H4 (cell line): ENCODE measurements around the gene H2AZ2. TPM values are rescaled to one million over a fixed set of nuclear protein-coding genes. Genes with fewer than 3 reads are reported as not detected.
A peak's percentile ranks its signal among the peaks of the same experiment; 100 is the strongest.
"Not testable (repeated sequence)": the region's sequence is repeated elsewhere in the genome, so short reads cannot be mapped to it uniquely, and the experiment has no call there.

Experiments used
- DNase-seq: peaks from one replicate; pipeline ENCODE4 v3.0.0-alpha.2; 2015; ENCODE audit warnings: low spot score
- total RNA-seq: library from RNA; depleted of rRNA; stranded (reverse); fragments of >200 nt; shearing (Covaris generic); gene quantifications from 2 replicates; pipeline ENCODE4 v1.2.3, GENCODE V29; 2014; rRNA removed

The H2AZ2 gene
- total RNA-seq, result 875 and 937 TPM in 2 replicates

- DNase-seq, result peak; percentile 100
Measured at GRCh38 chr7:44847920-44848634, at the start of gene H2AZ2. Gene H2AZ2 (minus strand): TSS chr7:44848087. CDS start chr7:44847971, 116 bp downstream.

DNA sequence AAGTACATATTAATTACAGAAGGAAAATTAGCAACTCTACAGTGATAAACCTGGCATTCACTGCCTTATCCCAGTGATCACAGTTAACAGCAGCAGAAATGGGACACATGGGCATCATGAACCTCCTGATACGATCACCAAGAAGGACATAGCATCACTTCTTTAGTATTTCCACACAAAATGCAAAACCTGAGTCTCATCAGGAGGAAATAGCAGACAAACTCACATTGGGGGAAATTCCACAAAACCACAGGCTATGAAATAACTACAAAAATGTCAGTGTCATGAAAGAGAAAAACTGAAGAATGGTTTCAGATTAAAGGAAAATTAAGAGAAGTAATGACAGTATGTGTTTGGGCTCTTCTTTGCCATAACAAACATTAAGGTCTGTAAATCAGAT lies 49.4 kb upstream of the H2AZ2 start:
- DNase-seq, result no peak

GRCh38 chr7:44894888-44895580 lies 47.1 kb upstream of the H2AZ2 start:
- no peak for DNase-seq

DNA sequence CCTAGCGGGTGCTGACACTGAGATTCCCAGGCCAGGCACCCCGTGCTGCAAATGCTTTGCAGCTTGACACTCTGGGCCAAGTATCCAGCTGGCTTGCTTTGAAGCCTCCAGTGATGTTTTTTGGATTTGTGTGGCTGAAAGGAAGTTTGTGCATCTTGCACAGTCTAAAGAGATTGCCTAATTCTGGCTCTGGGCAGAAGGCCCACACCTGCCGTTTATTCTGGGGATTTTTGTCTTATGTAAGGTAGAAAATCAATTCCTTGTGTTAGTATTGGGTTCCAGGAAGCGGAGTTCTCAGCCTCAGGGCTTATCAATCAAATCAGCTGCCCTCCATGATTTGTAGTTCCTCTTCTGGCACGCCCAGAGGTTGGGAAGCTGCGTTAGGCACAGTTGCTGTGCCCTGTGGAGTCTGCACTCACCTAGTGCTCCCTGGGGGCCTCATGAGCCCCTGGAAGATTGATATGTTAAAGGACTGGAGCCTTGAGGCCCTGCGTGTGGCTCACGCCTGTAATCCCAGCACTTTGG lies 45.9 kb upstream of the H2AZ2 start:
- DNase-seq, result no peak

DNA sequence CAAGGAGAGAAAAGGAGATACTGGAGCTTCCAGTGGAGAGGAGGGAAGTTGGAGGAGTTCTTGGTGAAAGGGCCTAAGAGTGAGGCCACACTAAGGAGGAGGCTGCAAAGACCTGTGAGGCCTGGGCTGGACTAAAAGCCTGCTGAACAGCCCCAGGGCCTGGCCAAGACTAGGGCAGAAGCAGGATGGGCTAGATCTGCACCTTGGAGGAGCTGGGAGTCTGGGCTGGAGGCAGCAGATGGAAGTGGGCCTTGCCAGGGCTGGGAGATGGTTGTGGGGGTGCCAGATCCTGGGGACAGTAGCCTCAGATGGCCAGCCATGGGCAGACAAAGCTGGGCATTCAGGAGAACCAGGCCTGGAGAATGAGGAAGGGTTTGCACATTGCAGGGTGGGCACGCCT lies 43.9 kb upstream of the H2AZ2 start:
- no peak for DNase-seq

DNA sequence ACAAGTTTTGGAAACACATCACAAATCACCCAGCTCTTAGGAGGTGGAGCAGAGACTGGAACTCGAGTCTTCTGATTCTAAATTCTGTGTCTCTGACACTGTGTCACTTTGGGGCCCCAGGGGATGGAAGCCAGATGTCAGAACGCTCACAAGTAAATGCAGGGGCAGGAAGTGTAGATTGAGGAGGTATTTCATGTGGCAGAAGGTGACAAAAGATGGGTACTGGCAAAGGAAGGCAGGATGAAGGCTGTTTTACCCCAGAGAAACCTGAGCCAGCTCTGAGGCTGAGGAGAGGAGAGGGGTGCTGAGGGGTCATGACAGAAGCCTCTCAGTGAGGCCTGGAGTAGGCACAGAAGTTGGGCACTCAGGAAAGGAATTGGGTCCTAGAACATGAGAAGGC lies 43.5 kb upstream of the H2AZ2 start:
- DNase-seq, result no peak

- no peak for DNase-seq
Measured at GRCh38 chr7:44889086-44889781, 41.3 kb upstream of the H2AZ2 start.

DNA sequence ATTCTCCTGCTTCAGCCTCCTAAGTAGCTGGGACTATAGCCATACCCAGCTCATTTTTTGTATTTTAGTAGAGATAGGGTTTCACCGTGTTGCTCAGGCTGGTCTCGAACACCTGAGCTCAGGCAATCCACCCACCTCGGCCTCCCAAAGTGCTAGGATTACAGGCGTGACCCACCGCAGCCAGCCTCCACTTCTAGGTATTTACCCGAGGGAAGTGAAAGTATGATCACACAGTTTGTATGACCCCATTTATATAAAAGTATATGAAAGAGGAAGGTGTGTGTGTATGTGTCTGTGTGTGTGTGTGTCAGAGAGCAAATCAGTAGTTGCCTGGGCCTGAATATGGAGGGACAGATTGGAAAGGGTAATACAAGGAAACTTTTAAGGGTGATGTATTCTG lies 39.4 kb upstream of the H2AZ2 start:
- DNase-seq, result no peak

DNA sequence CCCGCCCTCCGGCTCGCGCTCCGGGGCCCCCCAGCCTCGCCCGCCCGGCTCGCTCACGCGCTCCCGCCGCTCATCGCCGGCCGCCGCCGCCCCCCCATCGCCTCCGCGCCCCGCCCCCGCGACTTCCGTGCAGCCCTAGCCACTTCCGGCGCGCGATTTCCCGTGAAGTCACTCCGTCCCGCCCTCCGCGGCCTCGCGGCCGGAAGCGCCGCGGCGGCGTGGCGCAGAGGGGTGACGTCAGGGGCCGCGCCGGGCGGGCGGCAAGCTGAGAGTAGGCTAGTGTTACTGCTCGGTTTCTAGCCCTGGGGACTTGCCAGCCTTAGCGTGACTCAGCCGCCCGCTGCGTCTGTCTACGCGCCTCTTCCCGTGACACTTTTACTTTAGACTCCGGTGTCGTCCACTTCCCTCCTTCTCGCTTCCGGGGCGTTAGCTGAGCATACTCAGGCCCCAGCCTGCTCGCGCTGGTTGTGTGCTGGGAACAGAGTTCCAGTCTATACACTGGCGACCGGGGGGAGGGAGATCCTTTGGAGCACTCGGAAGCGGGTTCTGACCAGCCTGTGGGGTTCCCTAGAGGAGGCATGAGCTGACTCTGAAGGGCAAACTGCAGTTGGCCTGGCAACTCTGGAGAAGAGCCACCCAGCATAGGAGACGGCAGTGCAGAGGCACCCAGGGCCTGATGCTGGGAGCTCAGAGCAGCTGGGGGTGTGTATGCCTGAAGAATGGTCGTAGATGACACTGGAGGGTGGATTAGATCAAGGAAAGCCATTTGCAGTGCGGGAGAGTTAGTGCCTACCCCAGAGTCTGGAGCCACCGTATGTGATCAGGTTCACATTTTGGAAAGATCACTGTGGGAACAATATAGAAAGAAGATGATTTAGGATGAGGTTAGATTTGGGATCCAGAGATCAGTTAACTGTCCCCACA lies 37.8 kb upstream of the H2AZ2 start, which contains the start of gene PURB:
PURB (minus strand) TSS at position 137 of the 924 bp plus-strand sequence. CDS start 182 bp downstream, outside the sequence.
- DNase-seq, result peak; percentile 100

DNA sequence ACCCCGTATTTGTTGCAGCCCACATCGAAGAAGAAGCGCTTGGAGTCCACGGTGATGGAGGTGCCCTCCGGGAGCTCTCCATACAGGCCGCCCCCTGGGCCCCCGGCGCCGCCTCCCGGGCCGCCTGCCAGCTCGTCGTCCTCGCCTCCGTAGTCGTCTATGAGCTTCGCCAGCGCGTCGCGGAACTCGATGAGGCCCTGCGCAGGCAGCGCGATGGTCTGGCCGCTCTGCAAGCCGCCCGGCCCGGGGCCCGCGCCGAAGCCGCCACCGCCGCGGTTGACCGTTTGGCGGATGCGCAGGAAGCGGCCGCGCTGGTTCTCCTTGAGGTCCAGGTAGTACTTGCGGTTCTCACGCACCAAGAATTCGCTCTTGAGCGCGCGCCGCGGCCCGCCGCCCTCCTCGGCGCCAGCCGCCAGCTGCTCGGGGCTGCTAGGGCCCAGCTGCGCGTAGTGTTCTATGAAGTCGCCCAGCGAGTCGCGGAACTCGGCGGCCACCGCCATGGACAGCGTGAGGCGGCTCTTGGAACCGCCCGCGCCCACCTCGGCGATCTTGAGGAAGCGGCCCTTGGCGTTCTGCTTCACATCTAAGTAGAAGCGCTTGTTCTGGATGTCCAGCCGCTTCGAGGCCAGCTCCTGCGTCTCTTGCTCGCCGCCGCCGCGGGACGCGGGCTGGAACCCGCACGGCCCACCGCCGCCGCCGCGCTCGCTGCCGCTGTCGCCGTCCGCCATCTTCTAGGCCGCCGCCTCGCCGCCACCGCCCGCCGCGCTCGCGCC lies 36.9 kb upstream of the H2AZ2 start:
- DNase-seq, result peak; percentile 59

GRCh38 chr7:44883961-44884620 lies 36.2 kb upstream of the H2AZ2 start:
- no peak for DNase-seq

DNA sequence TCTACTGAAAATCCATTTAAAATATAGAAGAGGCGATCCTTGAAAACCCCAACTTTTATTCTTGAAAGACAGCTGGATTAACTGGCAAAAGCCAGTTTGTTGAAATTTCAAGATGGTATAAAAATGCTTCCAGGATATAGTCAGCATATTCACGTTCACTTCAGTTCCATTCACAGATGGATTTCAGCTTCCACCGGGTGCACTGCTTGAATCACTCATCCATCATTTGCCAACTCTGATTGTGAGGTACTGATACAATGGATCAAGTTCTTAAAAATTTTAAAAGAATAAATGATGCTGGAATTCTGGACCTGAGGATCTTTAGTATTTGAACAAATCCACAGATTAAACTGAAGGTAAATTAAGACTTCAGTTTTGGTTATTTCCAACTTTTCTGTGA lies 35.0 kb upstream of the H2AZ2 start:
- DNase-seq, result no peak

- DNase-seq, result peak; percentile 84
Measured at GRCh38 chr7:44881610-44882009, 33.7 kb upstream of the H2AZ2 start.

DNA sequence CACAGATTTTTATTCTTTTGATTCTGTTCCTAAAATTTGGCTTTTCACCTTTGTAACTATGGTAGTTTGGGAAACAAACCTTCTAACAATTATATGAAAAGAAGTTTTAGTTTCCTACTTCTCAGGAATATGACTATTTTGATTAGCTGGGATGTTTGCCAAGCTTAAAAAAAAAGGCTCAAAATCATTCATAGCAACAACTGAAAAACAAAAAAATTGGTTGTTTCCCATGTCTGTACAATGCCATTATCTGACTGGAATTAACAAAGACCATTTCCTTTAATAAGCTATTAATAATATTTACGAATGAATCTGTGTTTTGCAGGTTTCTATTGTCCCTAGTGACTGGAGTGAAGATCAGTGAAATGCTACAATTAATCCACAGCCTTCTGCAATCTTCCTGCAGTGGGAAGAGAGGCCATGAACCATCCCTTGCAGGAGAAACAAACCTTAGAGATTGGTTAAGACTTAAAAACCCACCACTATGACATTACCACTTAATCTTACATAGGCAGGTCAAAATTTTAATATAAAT lies 33.2 kb upstream of the H2AZ2 start:
- no peak for DNase-seq

- no peak for DNase-seq
Measured at GRCh38 chr7:44880317-44881018, 32.6 kb upstream of the H2AZ2 start.

- DNase-seq, result no peak
Measured at GRCh38 chr7:44876393-44876792, 28.5 kb upstream of the H2AZ2 start.

GRCh38 chr7:44875241-44875640 lies 27.4 kb upstream of the H2AZ2 start:
- DNase-seq, result no peak

DNA sequence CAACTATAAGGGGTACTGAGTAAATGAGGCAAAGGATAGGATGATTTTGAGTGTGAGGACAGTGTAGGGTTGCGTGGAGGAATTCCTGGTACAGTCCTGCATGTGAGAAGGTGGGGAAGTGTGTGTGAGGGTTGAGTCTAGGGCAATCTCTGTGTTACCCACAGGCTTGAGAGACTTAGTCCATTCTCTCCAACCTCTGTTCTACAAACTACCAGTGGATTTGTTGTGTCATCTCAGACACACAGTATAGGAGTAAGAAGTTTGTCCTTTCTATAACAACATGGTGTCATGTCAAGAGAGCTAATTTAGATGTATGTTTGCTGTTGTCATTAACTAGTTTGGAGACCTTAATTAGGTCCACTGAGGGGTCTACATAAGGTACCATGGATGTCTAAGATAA lies 24.9 kb upstream of the H2AZ2 start:
- no peak for DNase-seq

- not testable (repeated sequence) for DNase-seq
Measured at GRCh38 chr7:44871918-44872317, 24.0 kb upstream of the H2AZ2 start.
